ENCODE data around the gene OPN3.
A peak's percentile ranks its signal among the peaks of the same experiment; 100 is the strongest.

Gene OPN3

DNA sequence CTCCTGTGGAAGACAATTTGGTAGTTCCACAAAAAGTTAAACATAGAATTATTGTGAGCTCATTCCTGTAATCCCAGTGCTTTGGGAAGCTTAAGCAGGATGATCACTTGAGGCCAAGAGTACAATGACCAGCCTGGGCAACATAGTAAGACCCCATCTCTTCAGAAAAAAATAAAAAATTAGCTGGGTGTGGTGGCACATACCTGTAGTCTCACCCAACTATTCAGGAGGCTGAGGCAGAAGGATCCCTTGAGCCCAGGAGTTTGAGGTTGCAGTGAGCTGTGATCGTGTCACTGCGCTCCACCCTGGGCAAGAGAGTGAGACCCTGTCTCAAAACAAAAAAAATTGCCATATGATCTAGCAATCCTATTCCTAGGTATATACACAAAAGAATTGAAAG is 4.1 kb upstream of the OPN3 start:
- no peak for DNase-seq

- DNase-seq, result no peak
These were observed 2.4 kb upstream of the OPN3 start for GRCh38 chr1:241642593-241642944.

DNA sequence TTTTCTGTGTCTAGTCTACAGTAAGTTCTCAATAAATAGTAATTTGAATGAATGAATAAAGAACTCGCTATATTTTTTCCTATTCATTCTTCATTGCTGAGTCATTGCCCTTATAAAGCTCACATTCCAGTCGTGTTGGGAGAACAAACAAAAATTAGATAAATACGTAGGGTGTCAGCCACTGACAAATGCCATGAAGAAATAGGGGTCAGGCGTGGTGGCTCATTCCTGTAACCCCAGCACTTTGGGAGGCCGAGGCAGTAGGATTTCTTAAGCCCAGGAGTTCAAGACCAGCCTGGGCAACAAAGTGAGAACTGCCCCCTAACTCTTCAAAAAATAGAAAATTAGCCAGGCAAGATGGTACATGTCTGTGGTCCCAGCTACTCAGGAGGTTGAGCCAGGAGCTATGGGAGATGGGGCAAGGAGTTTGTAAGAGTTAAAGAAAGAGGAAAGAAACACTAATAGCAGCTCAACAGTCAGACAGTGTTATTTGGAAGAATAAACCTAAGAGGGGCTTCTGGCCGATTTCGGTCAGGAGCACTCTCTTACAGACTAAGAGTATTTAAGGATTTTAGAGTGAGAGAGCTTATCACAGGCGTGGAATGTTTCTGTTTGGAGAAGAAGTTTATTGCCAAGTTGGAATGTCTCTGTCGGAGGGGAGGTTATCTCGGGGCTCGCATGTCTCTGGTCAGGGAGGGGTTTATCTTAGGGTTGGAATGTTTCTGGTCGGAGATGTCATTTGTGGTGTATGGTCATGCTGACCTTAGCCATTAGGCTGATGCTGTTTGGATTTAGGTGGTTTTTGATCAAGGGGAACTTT is 1.8 kb upstream of the OPN3 start:
- no peak for DNase-seq

DNA sequence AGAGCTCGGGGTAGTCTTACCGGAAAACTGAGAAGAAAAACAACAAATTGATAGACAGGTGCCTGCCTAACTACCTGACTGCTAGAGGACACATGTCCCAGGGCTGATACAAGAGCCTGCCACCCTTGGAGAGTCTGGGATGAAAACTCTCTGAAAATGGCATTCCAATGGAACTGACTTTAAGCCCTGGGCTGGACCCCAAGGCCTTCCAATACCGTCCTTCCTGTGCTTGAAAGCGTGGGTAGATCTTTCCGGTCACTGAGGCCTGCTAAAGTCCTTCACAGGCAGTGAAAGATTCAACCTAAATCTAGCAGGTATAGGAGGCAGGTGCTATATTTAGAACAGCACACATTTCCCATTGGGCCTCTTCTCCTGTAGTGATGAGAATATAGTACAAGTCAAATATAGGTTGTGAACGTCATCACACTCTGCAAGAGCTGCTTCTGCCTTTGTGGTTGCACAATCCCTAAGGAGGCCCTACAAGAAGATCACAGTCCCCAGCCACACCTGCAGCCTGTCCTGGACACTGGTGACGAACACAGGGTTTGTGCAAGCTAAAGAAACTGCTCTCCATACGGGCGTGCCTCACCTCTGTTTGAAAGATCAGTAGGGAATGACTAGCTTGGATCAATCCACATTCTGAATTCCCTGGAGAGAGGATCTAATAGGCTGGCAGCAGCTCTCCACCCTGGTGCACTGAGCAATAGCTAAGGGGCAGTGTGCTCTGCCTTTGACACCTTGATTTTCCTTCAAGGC is 876 bp upstream of the OPN3 start:
- DNase-seq, result no peak

DNA sequence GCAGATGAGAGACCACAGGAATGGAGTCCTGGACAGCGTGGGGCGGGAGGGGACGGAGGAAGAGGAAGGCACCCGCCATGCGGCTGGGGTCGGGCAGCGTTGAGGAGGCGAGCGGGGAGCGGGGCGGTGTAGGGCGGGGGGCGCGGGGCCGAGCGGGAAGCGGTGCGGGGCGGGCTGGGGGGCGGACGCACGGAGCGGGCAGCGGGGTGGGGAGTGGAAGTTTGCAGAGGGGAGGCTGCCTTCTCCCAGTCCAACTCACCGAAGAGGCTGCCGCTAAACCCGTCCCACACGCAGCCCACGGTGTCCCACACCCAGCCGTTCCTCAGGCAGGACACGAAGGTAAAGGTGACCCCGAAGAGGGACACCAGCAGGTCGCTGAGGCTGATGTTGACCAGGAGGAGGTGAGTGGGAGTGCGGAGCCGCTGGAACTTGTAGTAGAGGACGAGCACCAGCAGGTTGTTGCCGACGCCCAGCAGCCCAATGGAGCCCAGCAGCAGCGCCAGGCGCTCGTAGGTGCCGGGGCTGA is 483 bp downstream of the OPN3 start:
- DNase-seq, result peak; percentile 86

DNA sequence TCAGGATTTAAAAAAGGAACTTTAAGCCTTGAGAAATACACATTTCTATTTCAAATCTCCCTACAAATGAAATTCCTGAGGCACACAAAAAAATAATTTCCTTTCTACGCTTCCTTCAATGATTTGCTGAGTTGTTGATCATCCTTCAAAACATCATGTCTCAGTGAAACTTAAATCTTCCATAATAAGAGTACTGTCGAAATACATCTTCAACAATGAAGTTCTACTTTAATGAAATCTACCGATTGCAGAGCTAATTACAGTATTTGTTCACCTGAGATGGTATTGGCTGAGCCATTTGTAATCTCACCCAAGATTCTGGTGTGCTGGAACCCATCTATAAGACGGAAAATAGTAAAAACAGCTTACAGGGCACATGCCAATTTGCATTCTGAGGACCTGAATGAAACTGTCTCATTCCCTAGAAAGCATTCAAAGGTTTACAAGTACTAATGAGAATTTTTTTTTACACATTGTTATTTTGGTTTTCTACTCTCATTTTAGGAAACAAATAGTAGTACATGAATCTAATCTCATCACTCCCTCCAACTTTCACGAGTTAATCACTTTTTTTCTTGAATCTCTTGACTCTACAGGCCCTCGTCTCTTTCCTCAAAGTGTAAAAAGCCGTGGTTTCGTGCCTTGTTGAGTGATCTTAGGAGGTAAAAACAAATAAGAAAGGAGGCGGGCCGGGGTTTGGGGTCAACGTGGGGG is 1.1 kb downstream of the OPN3 start:
- DNase-seq, result no peak

GRCh38 chr1:241638099-241638682 is 2.0 kb downstream of the OPN3 start:
- no peak for DNase-seq

GRCh38 chr1:241637604-241638003 is 2.6 kb downstream of the OPN3 start:
- DNase-seq, result no peak

DNA sequence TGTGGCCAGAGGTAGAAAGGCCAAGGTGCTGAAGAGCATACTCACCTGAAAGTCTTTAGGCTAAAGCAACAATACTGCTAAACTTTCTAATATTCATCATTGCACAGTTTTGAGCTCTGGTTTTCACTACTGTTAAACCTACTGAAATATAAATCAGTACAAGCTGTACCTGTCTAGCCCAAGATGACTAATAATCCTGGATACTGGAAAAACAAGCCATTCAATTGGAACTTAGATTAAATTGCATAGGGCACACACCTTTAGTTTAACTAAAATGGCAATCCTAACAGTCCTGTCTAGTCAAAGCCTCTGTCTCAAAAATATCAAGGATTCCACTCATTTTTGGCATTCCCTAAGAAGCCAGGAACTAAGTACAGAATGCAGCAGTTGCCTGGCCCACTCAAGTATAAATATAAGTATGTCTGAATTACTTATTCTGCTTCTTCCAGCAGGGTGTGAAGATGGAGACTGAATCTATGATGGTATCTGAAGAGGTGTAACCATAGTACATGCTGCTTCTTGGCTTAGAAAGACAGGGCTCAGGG is 3.1 kb downstream of the OPN3 start:
- DNase-seq, result no peak

GRCh38 chr1:241636291-241636690 is 3.9 kb downstream of the OPN3 start:
- DNase-seq, result no peak

DNA sequence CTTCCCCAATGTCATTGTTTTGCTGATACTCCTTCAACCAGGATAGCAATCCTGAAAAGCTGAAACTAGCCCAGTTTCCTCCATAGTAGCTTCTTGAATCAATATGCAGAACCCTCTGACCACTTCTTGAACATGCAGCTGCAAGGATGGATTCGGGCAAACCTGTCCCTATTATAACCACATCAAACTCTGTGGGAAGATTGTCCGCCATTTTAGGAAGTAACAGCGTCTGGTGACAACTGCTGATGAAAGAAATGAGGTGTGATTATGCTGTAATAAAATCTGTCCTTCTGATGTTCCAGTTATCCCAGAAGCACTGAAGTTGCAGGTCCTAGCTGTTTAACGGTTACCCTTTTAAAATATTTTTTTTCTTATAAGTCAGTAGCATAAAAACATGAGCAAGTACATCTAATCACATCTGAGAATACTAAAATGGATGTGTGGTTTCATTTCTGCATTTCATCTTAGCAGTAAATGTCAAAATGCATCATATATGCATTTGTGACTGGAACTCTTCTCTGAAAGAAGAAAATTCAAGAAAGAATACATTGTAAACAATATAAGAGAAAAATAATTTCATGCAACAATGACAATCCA is 4.5 kb downstream of the OPN3 start:
- DNase-seq, result no peak

- no peak for DNase-seq
These were observed 7.2 kb downstream of the OPN3 start for GRCh38 chr1:241632987-241633386.

- DNase-seq, result no peak
These were observed 8.5 kb downstream of the OPN3 start for GRCh38 chr1:241631674-241632073.

DNA sequence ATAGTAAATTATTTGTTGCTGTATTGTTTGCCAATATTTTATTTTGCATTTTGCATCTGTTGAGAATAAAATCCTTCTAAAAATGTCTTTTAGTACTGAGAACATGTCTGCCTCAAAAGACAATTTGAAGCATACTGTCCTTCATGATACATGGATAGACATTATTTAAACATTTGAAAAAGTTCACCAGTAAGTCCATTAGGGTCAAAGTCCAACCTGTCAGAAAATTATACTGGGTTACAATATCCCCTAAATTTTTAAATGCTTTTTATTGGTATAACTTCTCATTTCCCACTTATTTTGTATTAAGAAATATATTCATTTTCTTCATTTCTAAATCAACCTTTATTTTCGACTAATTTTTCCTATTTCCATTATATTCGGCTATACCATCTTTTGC is 9.3 kb downstream of the OPN3 start:
- no peak for DNase-seq

DNA sequence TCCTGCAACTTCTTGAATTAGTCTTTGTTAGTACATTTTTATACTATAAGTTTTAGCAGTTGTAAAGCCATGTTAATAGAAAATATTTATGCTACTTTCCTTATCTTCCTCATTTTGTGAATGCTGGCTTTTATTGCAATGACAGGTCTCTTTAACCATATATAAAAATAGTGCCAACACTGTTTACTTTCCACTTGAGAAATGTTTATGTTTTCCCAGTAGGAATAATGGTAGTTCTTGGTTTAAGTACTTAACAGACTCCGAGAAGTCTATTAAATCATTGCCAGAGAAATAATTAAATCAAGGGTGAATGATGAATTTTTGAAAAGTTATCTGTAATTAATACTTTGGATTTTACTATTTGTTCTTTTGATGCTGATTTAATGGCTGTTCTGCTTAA is 9.7 kb downstream of the OPN3 start:
- no peak for DNase-seq

GRCh38 chr1:241630005-241630404 is 10.2 kb downstream of the OPN3 start:
- DNase-seq, result no peak

DNA sequence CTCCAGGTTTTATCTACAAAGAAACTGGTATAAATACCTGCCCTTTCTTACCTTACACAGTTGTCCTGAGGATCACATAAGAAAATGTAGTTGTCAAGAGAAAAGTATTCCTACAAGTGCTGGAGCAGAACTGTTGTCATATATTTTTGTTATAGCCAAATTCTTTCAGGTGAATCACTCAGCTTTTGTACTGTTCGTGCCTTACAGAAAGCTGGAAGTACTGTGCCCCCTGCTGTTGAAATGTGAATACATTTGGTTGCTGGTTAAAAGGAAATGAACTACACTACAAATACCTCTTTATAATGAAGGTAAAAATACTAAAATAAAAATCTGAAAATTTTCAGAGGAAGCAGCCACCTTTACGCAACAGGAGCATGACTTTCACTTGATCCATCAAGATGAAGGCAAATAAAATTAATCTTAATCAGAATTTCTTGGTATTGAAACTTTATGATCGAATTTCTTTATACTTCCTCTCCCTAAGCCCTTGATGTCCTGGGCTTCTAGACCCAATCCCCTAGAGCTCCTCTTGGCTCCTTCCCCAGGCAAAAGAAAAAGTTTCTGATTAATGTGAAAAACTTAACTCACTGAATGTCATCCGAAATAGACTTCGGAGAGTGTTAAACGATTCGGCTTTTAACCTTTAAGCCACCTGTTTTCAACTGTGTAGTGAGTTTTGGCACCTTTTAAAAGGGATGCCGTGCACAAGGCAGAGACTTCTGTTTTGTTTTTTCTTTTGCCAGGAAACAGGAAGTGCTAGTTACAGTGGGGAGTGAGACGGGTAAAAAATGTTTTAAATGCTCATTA is 12.5 kb downstream of the OPN3 start:
- no peak for DNase-seq

DNA sequence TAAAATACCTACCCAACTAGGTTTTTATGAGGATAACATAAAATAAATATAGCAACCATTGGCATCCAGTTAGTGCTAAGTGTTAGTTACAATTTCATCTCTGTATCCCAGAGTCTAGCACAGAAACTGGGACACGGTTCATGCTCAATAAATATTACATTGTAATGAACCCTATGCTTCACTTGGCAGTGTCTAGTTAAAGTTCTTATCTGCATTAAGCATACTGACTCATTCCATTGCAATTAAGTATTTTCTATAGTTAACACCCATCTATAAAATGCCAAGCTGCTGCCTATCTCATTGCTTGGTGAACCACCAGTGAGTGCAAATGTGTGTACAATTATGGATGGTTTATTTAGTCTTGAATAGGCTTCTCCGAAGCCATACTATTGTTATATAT is 15.2 kb downstream of the OPN3 start:
- no peak for DNase-seq

GRCh38 chr1:241622669-241623068 is 17.5 kb downstream of the OPN3 start:
- DNase-seq, result no peak

GRCh38 chr1:241617426-241617825 is 22.7 kb downstream of the OPN3 start:
- DNase-seq, result no peak

All from activated CD8-positive, alpha-beta memory T cell treated with anti-CD3 and anti-CD28 coated beads for 24 hours (primary cell).